ENCODE measurements around the gene ZSCAN10. TPM values are rescaled to one million over a fixed set of nuclear protein-coding genes. Genes with fewer than 3 reads are reported as not detected.
A peak's percentile ranks its signal among the peaks of the same experiment; 100 is the strongest.

Gene ZSCAN10
- total and polyA plus RNA-seq, 2 experiments from 2014 or later, result 217 to 519 TPM

GRCh38 chr16:3115003-3115402 is 15.9 kb upstream of the ZSCAN10 start:
- no peak for ATAC-seq
- peaks cover 16% of the 10 kb centered on the region for H3K4me1 Mint-ChIP-seq

More at GRCh38 chr16:3115003-3115402, 15.9 kb upstream of the ZSCAN10 start:
- no peak overlapping the region for H3K27ac Mint-ChIP-seq
- Histone ChIP-seq H2AFZ (no peak overlapping the region), H3K4me2 (no peak overlapping the region), H3K9me2 (ENCODE audit: insufficient read depth) (no peaks in the 10 kb centered on the region), H3K4me3 (no peak overlapping the region), H3K36me3 (ENCODE audit: insufficient read depth) (peaks cover 9% of the 10 kb centered on the region; the same call in 1 of the 2 replicates), H3K79me2 (replicated peaks; ENCODE audit: insufficient read depth) (peaks cover 22% of the 10 kb centered on the region), H3K27ac (ENCODE audit: low read depth) (no peak overlapping the region), H4K20me1 (replicated peaks; ENCODE audit: insufficient read depth) (no peaks in the 10 kb centered on the region), H3K4me1 (ENCODE audit: insufficient read depth) (peaks cover 16% of the 10 kb centered on the region; the same call in 1 of the 2 replicates), H3K27me3 (ENCODE audit: insufficient read depth) (no peaks in the 10 kb centered on the region), H3F3A (replicated peaks; ENCODE audit: low read depth) (peaks cover 7% of the 10 kb centered on the region; the same call in 1 of the 2 replicates)
- DNase-seq (ENCODE audit: low spot score), result no peak
- no peaks in the 10 kb centered on the region for H3K9me3 Mint-ChIP-seq
- H3K36me3 Mint-ChIP-seq (ENCODE audit: low read depth), result peaks cover 32% of the 10 kb centered on the region
- TF ChIP-seq ZNF462 (CRISPR knock-in tag; IDR thresholded peaks at IDR 0.05) (no peak), ZNF331 (CRISPR knock-in tag; IDR thresholded peaks at IDR 0.05; ENCODE audit: low read depth) (no peak), NANOG (IDR thresholded peaks at IDR 0.05; ENCODE audit: borderline replicate concordance) (no peak), CREB1 (CRISPR knock-in tag; IDR thresholded peaks at IDR 0.05; ENCODE audit: low read depth) (no peak), POLR2AphosphoS5 (IDR thresholded peaks at IDR 0.05; ENCODE audit: low read depth) (no peak), REST (IDR thresholded peaks at IDR 0.05; ENCODE audit: unreplicated experiment) (no peak), EZH2phosphoT487 (IDR thresholded peaks at IDR 0.05; ENCODE audit: unreplicated experiment) (no peak), CTCF (conservative IDR thresholded peaks at IDR 0.05; ENCODE audit: low read depth in 2 of 2) (no peak), STAT1 (IDR thresholded peaks at IDR 0.05; ENCODE audit: unreplicated experiment) (no peak), ZNF114 (CRISPR knock-in tag; IDR thresholded peaks at IDR 0.05) (no peak), EZH2 (IDR thresholded peaks at IDR 0.05; ENCODE audit: low read depth, unreplicated experiment) (no peak), JUNB (IDR thresholded peaks at IDR 0.05; ENCODE audit: unreplicated experiment) (no peak)
- TF ChIP-seq, protein P1, sequence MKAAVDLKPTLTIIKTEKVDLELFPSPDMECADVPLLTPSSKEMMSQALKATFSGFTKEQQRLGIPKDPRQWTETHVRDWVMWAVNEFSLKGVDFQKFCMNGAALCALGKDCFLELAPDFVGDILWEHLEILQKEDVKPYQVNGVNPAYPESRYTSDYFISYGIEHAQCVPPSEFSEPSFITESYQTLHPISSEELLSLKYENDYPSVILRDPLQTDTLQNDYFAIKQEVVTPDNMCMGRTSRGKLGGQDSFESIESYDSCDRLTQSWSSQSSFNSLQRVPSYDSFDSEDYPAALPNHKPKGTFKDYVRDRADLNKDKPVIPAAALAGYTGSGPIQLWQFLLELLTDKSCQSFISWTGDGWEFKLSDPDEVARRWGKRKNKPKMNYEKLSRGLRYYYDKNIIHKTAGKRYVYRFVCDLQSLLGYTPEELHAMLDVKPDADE (IDR thresholded peaks at IDR 0.05), result no peak
- peak overlapping the region; percentile 49; the same call in 1 of the 3 replicates for H3K4me3 Mint-ChIP-seq
- peaks cover 10% of the 10 kb centered on the region for H3K27me3 Mint-ChIP-seq (ENCODE audit: insufficient read depth, low read depth, poor library complexity)

Measured in GM23338 (cell line).